H1 (cell line): ENCODE measurements around the gene RAD51B. TPM values are rescaled to one million over a fixed set of nuclear protein-coding genes. Genes with fewer than 3 reads are reported as not detected.

ENCODE experiments used
- CTCF ChIA-PET: fragments of 300-600 bp; sonication (Branson Sonifier 250); formaldehyde crosslinking; loops from one replicate; lab custom pipeline; 2021; ENCODE audit not compliant: partially characterized antibody; lab: Charles Lee
- POLR2A ChIA-PET: fragments of 300-600 bp; sonication (Branson Sonifier 250); formaldehyde crosslinking; loops from one replicate; lab custom pipeline; 2021; ENCODE audit warnings: inconsistent platforms; ENCODE audit not compliant: partially characterized antibody; lab: Charles Lee
- DNase-seq, 2 experiments: peaks; one replicate each; pipeline versions ENCODE4 v3.0.0 to v3.0.0-alpha.2; 2010 to 2022; ENCODE audit warnings: low spot score in 2 of 2, low read depth in 1 of 2, mixed read lengths in 1 of 2
- FAIRE-seq: peaks from 2 replicates; lab custom pipeline; 2011; peaks lifted over from hg19 to GRCh38; lab: Jason Lieb, UNC
- H2AFZ ChIP-seq: 2 replicates; pipeline ENCODE4 v1.8.1; 2012; ENCODE audit warnings: low read length, inconsistent platforms
- H2AK5ac ChIP-seq: 2 replicates; pipeline ENCODE4 v1.6.1; 2013; ENCODE audit warnings: low read depth, low read length
- H2BK120ac ChIP-seq: replicated peaks from 2 replicates; pipeline ENCODE3; 2013; ENCODE audit warnings: low read depth, low read length, inconsistent platforms
- H2BK12ac ChIP-seq: 2 replicates; pipeline ENCODE4 v1.6.1; 2013; ENCODE audit warnings: low read depth, low read length
- H2BK15ac ChIP-seq: 2 replicates; pipeline ENCODE4 v1.6.1; 2013; ENCODE audit warnings: low read length
- H2BK20ac ChIP-seq: 2 replicates; pipeline ENCODE4 v1.6.1; 2013; ENCODE audit warnings: low read length
- H2BK5ac ChIP-seq: 2 replicates; pipeline ENCODE4 v1.6.1; 2013; ENCODE audit warnings: low read depth, low read length
- H3K14ac ChIP-seq: 2 replicates; pipeline ENCODE4 v1.6.1; 2013; ENCODE audit warnings: inconsistent platforms; ENCODE audit not compliant: insufficient read length
- H3K18ac ChIP-seq: 2 replicates; pipeline ENCODE4 v1.6.1; 2013; ENCODE audit warnings: low read length; ENCODE audit errors: extremely low read depth
- H3K23ac ChIP-seq: 2 replicates; pipeline ENCODE4 v1.6.1; 2013; ENCODE audit warnings: inconsistent platforms; ENCODE audit not compliant: insufficient read length
- H3K23me2 ChIP-seq: 2 replicates; pipeline ENCODE4 v1.6.1; 2013; ENCODE audit warnings: low read depth, low read length
- H3K27ac ChIP-seq: 2 replicates; pipeline ENCODE4 v1.6.1; 2011; ENCODE audit warnings: low read depth, low read length, inconsistent platforms
- H3K27me3 ChIP-seq, 4 experiments: replicated peaks in 1 of 4; 1 replicate in 1 of 4; 2 replicates in 3 of 4; pipeline versions ENCODE4 v1.6.1 to v1.8.1; 2011 to 2013; ENCODE audit warnings: low read length in 3 of 4, mild to moderate bottlenecking in 3 of 4, inconsistent platforms in 2 of 4, mixed read lengths in 2 of 4, moderate library complexity in 1 of 4; ENCODE audit not compliant: control insufficient read depth in 3 of 4, insufficient read depth in 3 of 4; ENCODE audit errors: extremely low read depth in 1 of 4
- H3K36me3 ChIP-seq, 4 experiments: 2 replicates each; pipeline versions ENCODE4 v1.6.1 to v1.8.1; 2011 to 2013; ENCODE audit warnings: mild to moderate bottlenecking in 4 of 4, low read length in 3 of 4, moderate library complexity in 2 of 4, control low read depth in 1 of 4, inconsistent platforms in 1 of 4; ENCODE audit not compliant: insufficient read depth in 4 of 4, control insufficient read depth in 2 of 4
- H3K4ac ChIP-seq: replicated peaks from 2 replicates; pipeline ENCODE3; 2013; ENCODE audit warnings: low read length, low read depth, mixed read lengths, inconsistent platforms; ENCODE audit not compliant: insufficient read length
- H3K4me1 ChIP-seq, 4 experiments: replicated peaks in 1 of 4; 1 replicate in 1 of 4; 2 replicates in 3 of 4; pipeline versions ENCODE4 v1.6.1 to v1.8.1; 2011 to 2013; ENCODE audit warnings: low read length in 3 of 4, inconsistent platforms in 2 of 4, mixed read lengths in 1 of 4; ENCODE audit not compliant: insufficient read depth in 4 of 4, control insufficient read depth in 3 of 4
- H3K4me2 ChIP-seq, 2 experiments: 2 replicates each; pipeline versions ENCODE4 v1.6.1 to v1.8.1; 2011 to 2013; ENCODE audit warnings: low read depth in 2 of 2, low read length in 2 of 2, control low read depth in 1 of 2, inconsistent platforms in 1 of 2, mild to moderate bottlenecking in 1 of 2; ENCODE audit not compliant: insufficient read depth in 1 of 2
- H3K4me3 ChIP-seq, 4 experiments: fragments of 200-600, 300-600 bp in 1 of 4; sonication (generic), shearing (Covaris generic), sonication (Bioruptor Twin) in 1 of 4; 2 replicates each; pipeline versions ENCODE4 v1.5.1 to v1.8.1; 2011 to 2016; ENCODE audit warnings: low read length in 4 of 4, low read depth in 3 of 4, control low read depth in 2 of 4, inconsistent platforms in 2 of 4, mild to moderate bottlenecking in 2 of 4, mixed read lengths in 1 of 4, moderate library complexity in 1 of 4; ENCODE audit not compliant: insufficient read depth in 2 of 4; ENCODE audit errors: extremely low read depth in 1 of 4
- H3K56ac ChIP-seq: replicated peaks from 2 replicates; pipeline ENCODE3; 2013; ENCODE audit warnings: low read depth, mild to moderate bottlenecking, mixed read lengths, low read length, inconsistent platforms; ENCODE audit not compliant: insufficient read length
- H3K79me1 ChIP-seq: 2 replicates; pipeline ENCODE4 v1.6.1; 2013; ENCODE audit warnings: low read depth, low read length, control low read depth
- H3K79me2 ChIP-seq, 2 experiments: 2 replicates each; pipeline versions ENCODE4 v1.6.1 to v1.8.1; 2012 to 2013; ENCODE audit warnings: low read length in 2 of 2, mild to moderate bottlenecking in 2 of 2, inconsistent platforms in 1 of 2; ENCODE audit not compliant: insufficient read depth in 2 of 2, control insufficient read depth in 1 of 2
- H3K9ac ChIP-seq, 4 experiments: replicated peaks in 1 of 4; 1 replicate in 1 of 4; 2 replicates in 3 of 4; pipeline versions ENCODE4 v1.6.1 to v1.8.1; 2011 to 2013; ENCODE audit warnings: low read depth in 3 of 4, low read length in 3 of 4, control low read depth in 2 of 4, mild to moderate bottlenecking in 2 of 4, moderate library complexity in 2 of 4, inconsistent platforms in 1 of 4; ENCODE audit errors: extremely low read depth in 1 of 4
- H3K9me3 ChIP-seq, 2 experiments: 2 replicates each; pipeline versions ENCODE4 v1.6.1 to v1.8.1; 2012 to 2013; ENCODE audit warnings: mild to moderate bottlenecking in 2 of 2, moderate library complexity in 2 of 2, control low read depth in 1 of 2, inconsistent platforms in 1 of 2, low read depth in 1 of 2, low read length in 1 of 2, mixed read lengths in 1 of 2; ENCODE audit not compliant: insufficient read depth in 2 of 2
- H4K20me1 ChIP-seq, 2 experiments: replicated peaks in 1 of 2; 2 replicates each; pipeline versions ENCODE3 to v1.8.1; 2011 to 2013; ENCODE audit warnings: inconsistent platforms in 2 of 2, low read length in 2 of 2, mild to moderate bottlenecking in 1 of 2; ENCODE audit not compliant: insufficient read depth in 2 of 2, control insufficient read depth in 1 of 2
- H4K5ac ChIP-seq: 2 replicates; pipeline ENCODE4 v1.6.1; 2013; ENCODE audit warnings: low read length, low read depth, mixed read lengths, inconsistent platforms; ENCODE audit not compliant: insufficient read length
- H4K8ac ChIP-seq: 2 replicates; pipeline ENCODE4 v1.8.0; 2013; ENCODE audit warnings: mild to moderate bottlenecking, moderate library complexity, low read length, inconsistent platforms; ENCODE audit not compliant: insufficient read depth; ENCODE audit errors: extremely low read depth
- H4K91ac ChIP-seq: replicated peaks from 2 replicates; pipeline ENCODE3; 2013; ENCODE audit warnings: low read length, mixed read lengths, inconsistent platforms; ENCODE audit not compliant: insufficient read length
- FOSL1 ChIP-seq: IDR thresholded peaks from 2 replicates; pipeline ENCODE4 v1.6.1; 2011; ENCODE audit warnings: mild to moderate bottlenecking, low read depth, low read length, moderate library complexity; ENCODE audit not compliant: insufficient read depth
- GABPA ChIP-seq: IDR thresholded peaks from 2 replicates; pipeline ENCODE4 v1.6.1; 2011; ENCODE audit warnings: mild to moderate bottlenecking, low read length, moderate library complexity, borderline replicate concordance; ENCODE audit not compliant: insufficient read depth
- RBBP5 ChIP-seq: IDR thresholded peaks from 2 replicates; pipeline ENCODE4 v1.7.1; 2012; ENCODE audit warnings: low read depth, mild to moderate bottlenecking, inconsistent platforms, low read length, moderate library complexity, borderline replicate concordance
- WGBS, 2 experiments: shearing (Covaris generic) in 1 of 2; methylation state at CpG; one replicate each; pipeline versions ENCODE4 v1.1.6 to v1.1.7; 2013 to 2015; ENCODE audit warnings: low lambda C conversion rate in 2 of 2, mixed read lengths in 2 of 2, inconsistent platforms in 1 of 2, low coverage in 1 of 2, missing lambda C conversion rate in 1 of 2; ENCODE audit not compliant: insufficient replicate concordance in 2 of 2, insufficient coverage in 1 of 2, insufficient read length in 1 of 2; ENCODE audit errors: extremely low coverage in 1 of 2, missing lambda C conversion rate in 1 of 2; 5-methylcytosine and 5-hydroxymethylcytosine counted together
- polyA plus RNA-seq, 7 experiments: library from polyadenylated mRNA; depleted of rRNA in 3 of 7; stranded (reverse) in 5 of 7; unstranded in 2 of 7; fragments of >200 nt in 5 of 7; fragments of 200-250 nt in 2 of 7; gene quantifications; 1 replicate in 5 of 7; 2 replicates in 1 of 7; 4 replicates in 1 of 7; pipeline versions ENCODE4 v1.2.1 to v1.2.3, GENCODE V29; 2011 to 2013; ENCODE audit warnings: missing spikeins in 2 of 7, mixed read lengths in 2 of 7
- total RNA-seq: library from RNA; stranded (reverse); fragmentation: NEBNext Ultra II Directional; extraction: Animal tissue kit (Norgen Biotek cat#: 25700); gene quantifications from 2 replicates; pipeline ENCODE4 v1.2.1, GENCODE V29; 2021

RAD51B gene
- total and polyA plus RNA-seq, 2 of the 8 experiments (the other 6 are each of a cell fraction or from before 2014, with no cell fraction given): 3.9 to 14.9 TPM

- H3K56ac ChIP-seq: no peak overlapping the region
- FAIRE-seq (no peak), DNase-seq (no peak)
- H4K5ac ChIP-seq: no peak overlapping the region
- H3K4ac ChIP-seq: no peak overlapping the region
- no peaks in the 10 kb centered on the region for H3K79me2 ChIP-seq
- peak overlapping the region; percentile 95; the same call in 1 of the 2 replicates for H2BK12ac ChIP-seq
- H2BK120ac ChIP-seq: peak overlapping the region; percentile 31
- H3K4me3 ChIP-seq: no peak overlapping the region
- 79% methylated on average over 7 of the region's 7 CpGs; no CpG with 5 or more reads in 1 of the 2 experiments for WGBS, 2 experiments
- H3K9me3 ChIP-seq: no peaks in the 10 kb centered on the region
- H2AK5ac ChIP-seq: peak overlapping the region; percentile 47; the same call in 1 of the 2 replicates
- H3K23me2 ChIP-seq: no peaks in the 10 kb centered on the region; the same call in 1 of the 2 replicates
- H4K20me1 ChIP-seq: no peaks in the 10 kb centered on the region
- H3K27ac ChIP-seq: no peak overlapping the region
- no peaks in the 10 kb centered on the region for H3K79me1 ChIP-seq
- ChIA-PET POLR2A (no interaction called here), CTCF (interaction anchor here (0.8 to 1.3 kb wide), 5 partner anchors 14 to 186 kb away, joined by 3 to 4 read pairs (median 3); no protein-coding TSS in a partner anchor)
- peak overlapping the region; percentile 69 for H2BK20ac ChIP-seq
- no peak overlapping the region for H3K9ac ChIP-seq
- H3K4me1 ChIP-seq: peaks cover 14 to 44% (median 25%) of the 10 kb centered on the region in 4 experiments
- no peak overlapping the region; the same call in 1 of the 2 replicates for H2BK5ac ChIP-seq
- no peak overlapping the region for H2AFZ ChIP-seq
- H3K4me2 ChIP-seq: no peak overlapping the region
- no peaks in the 10 kb centered on the region for H3K27me3 ChIP-seq
- TF ChIP-seq GABPA: no peak
- no peak for TF ChIP-seq FOSL1
- TF ChIP-seq RBBP5: no peak
- H2BK15ac ChIP-seq: 0 out of 2 replicates have a peak overlapping the region, but pooled peaks have one; percentile 74
- H3K23ac ChIP-seq: no peak overlapping the region
- H4K91ac ChIP-seq: peak overlapping the region; percentile 2
- no peaks in the 10 kb centered on the region for H3K36me3 ChIP-seq
- 0 out of 2 replicates have a peak overlapping the region, but pooled peaks have one; percentile 24 for H3K18ac ChIP-seq
- no peak overlapping the region for H4K8ac ChIP-seq
- H3K14ac ChIP-seq: no peak overlapping the region
Measured at GRCh38 chr14:68589447-68590200, 770.0 kb downstream of the RAD51B start.
